GM13976 (cell line): ENCODE data around the gene MAN2A1.

Source experiments
- DNase-seq: peaks from one replicate; pipeline ENCODE4 v3.0.0; 2012; ENCODE audit warnings: low spot score
- CTCF ChIP-seq: IDR thresholded peaks from 2 replicates; pipeline ENCODE4 v1.5.1; 2012; ENCODE audit warnings: borderline replicate concordance, mild to moderate bottlenecking; ENCODE audit not compliant: insufficient read depth; ENCODE audit errors: extremely low read depth, missing control alignments, control extremely low read depth
- in situ Hi-C: fragments of 300-500 bp; cut with MboI; formaldehyde crosslinking; loops from one replicate; pipeline ENCODE4 v1.12.0; 2022; ENCODE audit warnings: low sequenced_read_pairs, mixed read lengths, inconsistent platforms; ENCODE audit not compliant: unreplicated experiment

MAN2A1 gene

GRCh38 chr5:109837231-109837861 lies 147.6 kb downstream of the MAN2A1 start:
- TF ChIP-seq CTCF = no peak
- in situ Hi-C loops = no loop called here
- DNase-seq = no peak

- DNase-seq = no peak
- in situ Hi-C loops = no loop called here
- no peak for TF ChIP-seq CTCF
Observed at GRCh38 chr5:109838157-109838556, 148.4 kb downstream of the MAN2A1 start.

GRCh38 chr5:109844148-109844547 lies 154.4 kb downstream of the MAN2A1 start:
- TF ChIP-seq CTCF = no peak
- no peak for DNase-seq
- in situ Hi-C loops = no loop called here

GRCh38 chr5:109844695-109845094 lies 155.0 kb downstream of the MAN2A1 start:
- in situ Hi-C loops = no loop called here
- no peak for TF ChIP-seq CTCF
- no peak for DNase-seq

- no peak for DNase-seq
- in situ Hi-C loops = no loop called here
Observed at GRCh38 chr5:109848130-109848529, 158.4 kb downstream of the MAN2A1 start.

GRCh38 chr5:109849478-109850088 lies 159.9 kb downstream of the MAN2A1 start:
- DNase-seq = no peak
- in situ Hi-C loops = no loop called here
- no peak for TF ChIP-seq CTCF

More at GRCh38 chr5:109848130-109848529, 158.4 kb downstream of the MAN2A1 start:
- TF ChIP-seq CTCF = no peak
